Parathyroid adenoma (tissue), 2 donors: Measurements from ENCODE around the gene CPVL.

Source experiments
- H2AFZ ChIP-seq: fragments of 300-600 bp; sonication (generic); one replicate; pipeline ENCODE4 v1.7.0; 2017; ENCODE audit warnings: antibody characterized with exemption, mild to moderate bottlenecking
- H3K27ac ChIP-seq: fragments of 300-600 bp; sonication (generic); one replicate; pipeline ENCODE4 v1.7.0; 2017
- H3K27me3 ChIP-seq: fragments of 300-600 bp; sonication (generic); one replicate; pipeline ENCODE4 v1.7.0; 2017; ENCODE audit warnings: low read length; ENCODE audit not compliant: control insufficient read depth, insufficient read depth
- H3K36me3 ChIP-seq: fragments of 300-600 bp; sonication (generic); one replicate; pipeline ENCODE4 v1.7.0; 2017; ENCODE audit warnings: low read length; ENCODE audit not compliant: control insufficient read depth, insufficient read depth
- H3K4me1 ChIP-seq: fragments of 300-600 bp; sonication (generic); one replicate; pipeline ENCODE4 v1.7.0; 2017; ENCODE audit warnings: control low read depth
- H3K4me2 ChIP-seq: fragments of 300-600 bp; sonication (generic); one replicate; pipeline ENCODE4 v1.7.0; 2017; ENCODE audit warnings: low read length
- H3K4me3 ChIP-seq: fragments of 300-600 bp; sonication (generic); one replicate; pipeline ENCODE4 v1.7.0; 2017; ENCODE audit warnings: low read depth, low read length
- H3K79me2 ChIP-seq: fragments of 300-600 bp; sonication (generic); one replicate; pipeline ENCODE4 v1.7.0; 2017; ENCODE audit warnings: control low read depth
- H3K9ac ChIP-seq: fragments of 300-600 bp; sonication (generic); one replicate; pipeline ENCODE4 v1.7.0; 2017; ENCODE audit warnings: mild to moderate bottlenecking
- H3K9me3 ChIP-seq: fragments of 300-600 bp; sonication (generic); one replicate; pipeline ENCODE4 v1.7.0; 2017; ENCODE audit warnings: low read length; ENCODE audit not compliant: control insufficient read depth
- CTCF ChIP-seq: fragments of 300-600 bp; sonication (generic); IDR thresholded peaks from one replicate; pipeline ENCODE4 v1.7.0; 2017; ENCODE audit warnings: antibody characterized with exemption, mild to moderate bottlenecking
- donor health status: primary hyperparathyroidism.

The CPVL gene

GRCh38 chr7:29106669-29106988, 39.7 kb downstream of the CPVL start:
- Histone ChIP-seq H3K9ac (no peak overlapping the region), H3K4me3 (no peak overlapping the region), H3K9me3 (no peaks in the 10 kb centered on the region), H3K36me3 (no peaks in the 10 kb centered on the region), H3K4me2 (no peak overlapping the region), H3K4me1 (peaks cover 50% of the 10 kb centered on the region), H3K79me2 (no peaks in the 10 kb centered on the region), H2AFZ (no peak overlapping the region), H3K27me3 (no peaks in the 10 kb centered on the region), H3K27ac (no peak overlapping the region)
- TF ChIP-seq CTCF = no peak

GRCh38 chr7:29105752-29106668, 40.3 kb downstream of the CPVL start:
- H2AFZ ChIP-seq = no peak overlapping the region
- no peaks in the 10 kb centered on the region for H3K36me3 ChIP-seq
- H3K9ac ChIP-seq = no peak overlapping the region
- no peak overlapping the region for H3K4me3 ChIP-seq
- no peak overlapping the region for H3K4me2 ChIP-seq
- H3K79me2 ChIP-seq = no peaks in the 10 kb centered on the region
- no peaks in the 10 kb centered on the region for H3K9me3 ChIP-seq
- peaks cover 50% of the 10 kb centered on the region for H3K4me1 ChIP-seq
- H3K27me3 ChIP-seq = no peaks in the 10 kb centered on the region
- peak; percentile 84 for TF ChIP-seq CTCF
- H3K27ac ChIP-seq = no peak overlapping the region

GRCh38 chr7:29105191-29105590, 41.1 kb downstream of the CPVL start:
- TF ChIP-seq CTCF = no peak
- no peaks in the 10 kb centered on the region for H3K9me3 ChIP-seq
- H3K9ac ChIP-seq = no peak overlapping the region
- no peaks in the 10 kb centered on the region for H3K79me2 ChIP-seq
- H2AFZ ChIP-seq = peak overlapping the region; percentile 35
- H3K4me1 ChIP-seq = peaks cover 55% of the 10 kb centered on the region
- H3K4me3 ChIP-seq = no peak overlapping the region
- H3K36me3 ChIP-seq = no peaks in the 10 kb centered on the region
- H3K27me3 ChIP-seq = no peaks in the 10 kb centered on the region
- H3K4me2 ChIP-seq = no peak overlapping the region
- H3K27ac ChIP-seq = no peak overlapping the region

- peak; percentile 69 for TF ChIP-seq CTCF
- Histone ChIP-seq H3K4me1 (peaks cover 40% of the 10 kb centered on the region), H3K79me2 (no peaks in the 10 kb centered on the region), H3K27me3 (no peaks in the 10 kb centered on the region), H3K4me2 (no peak overlapping the region), H2AFZ (peak overlapping the region; percentile 44), H3K9ac (no peak overlapping the region), H3K27ac (no peak overlapping the region), H3K9me3 (no peaks in the 10 kb centered on the region), H3K36me3 (no peaks in the 10 kb centered on the region), H3K4me3 (no peak overlapping the region)
Observed at GRCh38 chr7:29102558-29103151, 43.7 kb downstream of the CPVL start.
